GM08714 (cell line): Measurements from ENCODE around the gene TPP1.

Experiments used
- H3K4me3 ChIP-seq: fragments of 200-500 bp; sonication (Bioruptor generic); 2 replicates; pipeline ENCODE4 v1.5.1; 2014; ENCODE audit warnings: mild to moderate bottlenecking, low read length, inconsistent platforms
- ZNF274 ChIP-seq: IDR thresholded peaks from 2 replicates; pipeline ENCODE4 v1.6.1; 2012; ENCODE audit warnings: mild to moderate bottlenecking, low read depth, low read length

The TPP1 gene

DNA sequence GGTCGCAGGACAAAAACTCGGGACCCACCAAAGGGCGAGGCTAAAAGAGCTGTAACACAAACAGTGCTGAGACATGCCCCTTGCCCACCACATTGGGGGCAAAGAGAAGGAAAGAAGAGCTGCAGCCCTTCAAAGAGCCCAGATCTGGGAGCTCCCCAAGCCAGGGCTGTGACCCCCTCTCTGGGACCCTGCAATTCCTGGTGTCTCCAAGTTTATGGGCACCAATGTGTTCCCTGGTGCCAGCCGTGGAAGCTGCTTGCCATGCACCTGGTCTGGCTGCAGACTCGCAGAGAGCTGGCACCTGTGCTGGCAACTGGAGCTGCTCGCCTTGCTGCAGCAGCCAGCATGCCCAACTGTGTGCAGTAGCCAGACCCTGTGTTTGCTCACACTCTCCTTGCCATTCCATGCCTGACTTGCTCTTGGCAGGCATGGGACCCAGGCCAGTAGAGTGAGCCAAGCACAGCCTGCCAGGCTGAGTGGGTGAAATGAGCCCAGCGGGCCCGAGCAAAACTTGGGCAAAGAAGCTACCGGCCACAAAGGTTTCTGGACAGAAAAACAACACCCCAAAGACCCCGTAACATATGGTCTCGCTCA lies 31.8 kb downstream of the TPP1 start:
- H3K4me3 ChIP-seq, result no peak overlapping the region
- no peak for TF ChIP-seq ZNF274

DNA sequence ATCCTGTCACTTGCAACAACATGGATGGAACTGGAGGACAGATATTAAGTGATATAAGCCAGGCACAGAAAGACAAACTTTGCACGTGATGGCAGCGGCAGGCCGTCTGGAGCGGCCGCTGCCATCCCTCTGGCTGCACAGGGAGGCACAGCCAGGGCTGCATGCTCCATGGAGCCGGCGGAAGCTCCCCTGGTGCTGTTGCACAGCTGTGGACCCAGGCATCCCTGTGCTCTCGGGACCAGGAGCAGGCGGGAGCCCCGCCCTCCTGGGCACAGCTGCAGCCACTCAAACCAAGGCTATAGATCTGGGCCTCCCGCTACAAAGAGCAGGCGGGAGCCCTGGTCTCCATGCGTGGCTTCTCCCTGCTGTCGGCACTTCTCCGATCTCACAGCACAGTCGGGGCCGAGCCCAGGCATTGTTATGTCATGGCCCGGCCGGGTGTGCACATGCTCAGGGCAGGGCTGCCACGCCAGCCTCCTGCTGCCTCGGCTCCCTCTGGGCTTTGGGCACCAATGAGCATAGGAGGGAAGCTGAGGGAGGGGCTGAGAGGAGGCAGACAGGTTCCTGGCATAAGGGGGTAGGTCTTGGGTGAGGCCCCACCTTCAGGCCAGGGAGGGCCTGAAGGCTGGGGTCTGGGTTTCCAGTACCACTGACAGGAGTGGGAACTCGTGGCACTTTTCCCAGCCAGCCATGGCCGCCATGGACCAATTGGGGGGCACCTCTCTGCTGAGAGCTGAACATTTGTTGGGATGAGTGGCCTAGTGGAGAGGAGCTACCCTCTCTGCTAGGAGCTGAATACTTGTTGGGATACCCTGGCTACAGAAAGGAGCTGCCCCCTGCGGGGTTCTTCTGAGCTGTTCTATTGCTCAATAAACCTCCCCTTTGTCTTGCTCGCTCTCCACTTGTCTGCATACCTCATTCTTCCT lies 32.5 kb downstream of the TPP1 start:
- no peak for TF ChIP-seq ZNF274

DNA sequence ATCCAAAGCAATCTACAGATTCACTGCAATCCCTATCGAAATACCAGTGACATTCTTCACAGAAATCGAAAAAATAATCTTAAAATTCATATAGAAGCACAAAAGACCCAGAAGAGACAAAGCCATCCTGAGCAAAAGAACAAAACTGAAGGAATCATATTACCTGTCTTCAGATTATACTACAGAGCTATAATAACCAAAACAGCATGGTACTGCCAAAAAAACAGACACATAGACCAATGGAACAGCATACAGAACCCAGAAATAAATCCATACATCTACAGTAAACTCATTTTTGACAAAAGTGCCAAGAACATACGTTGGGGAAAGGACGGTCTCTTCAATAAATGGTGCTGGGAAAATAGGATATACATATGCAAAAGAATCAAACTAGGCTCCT lies 34.7 kb downstream of the TPP1 start:
- H3K4me3 ChIP-seq, result no peak overlapping the region
- no peak for TF ChIP-seq ZNF274

More for the DNA sequence above, 32.5 kb downstream of the TPP1 start:
- no peak overlapping the region for H3K4me3 ChIP-seq

DNA sequence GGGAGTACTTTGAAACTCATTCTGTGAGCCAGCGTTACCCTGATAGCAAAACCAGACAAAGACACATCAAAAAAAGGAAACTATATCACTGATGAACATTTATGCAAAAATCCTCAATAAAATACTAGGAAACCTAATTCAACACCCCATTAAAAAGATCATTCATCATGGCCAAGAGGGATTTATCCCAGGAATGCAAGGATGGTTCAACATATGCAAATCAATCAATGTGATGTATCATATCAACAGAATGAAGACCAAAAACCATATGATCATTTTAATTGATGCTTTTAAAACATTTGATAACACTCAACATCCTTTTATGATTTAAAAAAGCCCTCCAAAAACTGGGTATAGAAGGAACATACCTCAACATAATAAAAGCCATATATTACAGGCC lies 35.6 kb downstream of the TPP1 start:
- no peak overlapping the region for H3K4me3 ChIP-seq
- no peak for TF ChIP-seq ZNF274

DNA sequence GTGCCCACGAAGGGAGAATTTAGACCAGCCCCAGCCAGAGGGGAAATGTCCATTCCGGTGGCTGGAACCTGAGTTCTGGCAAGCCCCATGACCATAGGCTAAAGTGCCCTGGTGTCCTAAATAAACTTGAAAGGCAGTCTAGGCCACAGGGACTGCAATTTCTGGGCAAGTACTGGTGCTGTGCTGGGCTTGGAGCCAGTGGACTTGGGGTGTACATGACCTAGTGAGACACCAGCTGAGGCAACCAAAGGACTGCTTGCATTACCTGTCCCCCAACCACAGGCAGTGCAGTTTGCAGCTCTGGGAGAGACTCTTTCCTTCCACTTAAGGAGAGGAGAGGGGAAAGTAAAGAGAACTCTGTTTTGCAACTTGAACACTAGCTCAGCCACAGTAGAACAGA lies 39.5 kb downstream of the TPP1 start:
- H3K4me3 ChIP-seq, result no peak overlapping the region
- TF ChIP-seq ZNF274, result no peak

DNA sequence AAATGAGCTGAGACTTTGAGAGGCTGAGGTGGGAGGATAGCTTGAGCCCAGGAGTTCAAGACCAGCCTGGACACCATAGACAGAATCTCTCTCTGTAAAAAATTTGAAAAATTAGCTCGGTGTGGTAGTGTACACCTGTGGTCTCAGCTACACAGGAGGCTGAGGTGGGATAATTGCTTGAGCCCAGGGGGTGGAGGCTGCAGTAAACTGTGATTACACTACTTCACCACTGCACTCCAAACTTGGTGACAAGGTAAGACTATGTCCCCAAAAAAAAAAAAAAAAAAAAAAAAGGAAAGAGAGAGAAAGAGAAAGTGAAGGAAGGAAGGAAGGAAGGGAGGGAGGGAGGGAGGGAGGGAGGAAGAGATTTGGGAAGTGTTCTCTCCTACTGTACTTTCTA lies 41.1 kb downstream of the TPP1 start:
- no peak overlapping the region for H3K4me3 ChIP-seq
- TF ChIP-seq ZNF274, result no peak

DNA sequence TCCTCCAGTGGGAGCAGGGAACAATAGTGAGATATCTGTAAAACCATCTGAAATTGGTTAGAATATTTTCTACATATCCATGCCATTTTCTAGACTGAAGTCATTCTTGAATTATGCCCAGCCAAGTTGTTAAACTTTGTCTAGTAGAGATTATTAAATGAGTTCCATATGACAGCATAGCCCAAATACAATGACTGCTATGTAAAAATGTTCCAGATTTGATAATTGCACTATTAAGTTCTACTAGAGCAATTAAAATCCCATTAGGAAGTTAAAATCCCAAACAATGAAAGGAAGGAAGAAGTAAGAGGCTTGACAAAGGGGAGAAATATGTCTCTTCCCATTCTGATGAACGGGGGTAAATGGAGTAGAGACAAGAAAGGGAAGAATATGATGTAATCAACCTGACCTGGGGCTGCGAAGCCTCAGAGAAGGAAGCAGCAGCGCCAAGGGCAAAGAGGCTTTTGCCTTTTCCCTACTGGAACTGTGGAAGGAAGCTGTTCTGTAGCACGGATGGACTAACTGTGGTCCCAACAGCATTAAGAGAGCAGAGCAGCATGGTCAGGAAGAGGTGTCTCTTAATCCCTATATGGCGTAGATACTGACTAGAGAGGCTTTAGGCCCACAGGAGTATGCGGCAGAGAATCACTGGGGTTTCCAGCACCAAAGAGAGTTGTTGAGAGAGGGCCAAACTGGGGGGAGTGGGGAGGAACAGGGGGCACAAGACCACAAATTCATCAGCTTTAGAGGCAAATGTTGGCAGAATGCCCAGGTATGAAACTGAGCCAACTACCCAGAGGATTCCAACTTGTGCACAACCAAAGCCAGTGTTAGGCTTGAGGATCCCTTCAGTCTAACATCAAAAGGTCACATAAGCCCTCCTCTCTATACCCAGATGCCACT lies 42.5 kb downstream of the TPP1 start:
- TF ChIP-seq ZNF274, result no peak
- no peak overlapping the region for H3K4me3 ChIP-seq

DNA sequence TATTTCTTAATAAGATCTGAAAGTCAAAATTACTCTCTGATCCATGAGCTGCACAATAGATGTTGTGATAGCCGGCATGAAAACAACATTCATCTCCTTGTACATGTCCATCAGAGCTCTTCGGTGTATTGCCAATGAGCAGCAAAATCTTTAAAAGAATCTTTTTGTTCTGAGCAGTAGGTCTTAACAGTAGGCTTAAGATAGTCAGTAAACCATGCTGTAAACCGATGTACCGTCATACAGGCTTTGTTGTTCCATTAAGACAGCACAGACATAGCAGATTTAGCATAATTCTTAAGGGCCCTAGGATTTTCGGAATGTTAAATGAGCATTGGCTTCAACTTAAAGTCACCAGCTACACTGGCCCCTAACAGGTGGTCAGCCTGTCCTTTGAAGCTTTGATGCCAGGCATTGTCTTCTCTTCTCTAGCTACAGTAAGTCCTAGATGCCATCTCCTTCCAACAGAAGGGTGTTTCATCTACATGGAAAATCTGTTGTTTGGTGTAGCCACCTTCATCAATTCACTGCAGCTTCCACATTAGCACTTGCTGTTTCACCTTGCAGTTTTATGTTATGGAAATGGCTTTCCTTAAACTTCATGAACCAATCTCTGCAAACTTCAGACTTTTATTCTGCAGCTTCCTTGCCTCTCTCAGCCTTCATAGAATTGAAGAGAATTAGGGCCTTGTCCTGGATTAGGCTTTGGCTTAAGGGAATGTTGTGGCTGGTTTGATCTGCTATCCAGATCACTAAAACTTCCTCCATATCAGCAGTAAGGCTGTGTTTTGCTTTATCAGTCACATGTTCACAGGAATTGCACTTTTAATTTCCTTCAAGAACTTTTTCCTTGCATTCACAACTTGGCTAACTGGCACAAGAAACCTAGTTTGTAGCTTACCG lies 44.2 kb downstream of the TPP1 start:
- no peak overlapping the region for H3K4me3 ChIP-seq
- no peak for TF ChIP-seq ZNF274

DNA sequence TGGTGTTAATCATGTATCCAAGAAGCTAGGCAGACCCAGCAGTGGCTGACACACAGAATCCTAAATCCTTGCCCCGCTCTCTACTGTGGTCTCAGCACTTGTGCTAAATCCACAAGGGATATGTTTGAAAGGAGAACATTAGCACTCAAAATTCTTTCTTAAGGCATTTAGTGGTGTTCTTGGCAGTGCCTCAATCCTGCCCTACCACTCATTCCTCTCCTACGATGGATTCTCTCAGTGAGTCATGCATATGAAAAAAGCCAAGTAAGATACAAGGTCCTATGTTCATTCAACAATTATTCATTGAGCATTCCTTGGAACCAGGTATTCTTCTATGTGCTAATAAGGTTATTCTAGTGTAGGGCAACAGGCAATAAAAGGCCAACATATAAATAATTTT lies 47.0 kb downstream of the TPP1 start:
- no peak overlapping the region for H3K4me3 ChIP-seq
- TF ChIP-seq ZNF274, result no peak

DNA sequence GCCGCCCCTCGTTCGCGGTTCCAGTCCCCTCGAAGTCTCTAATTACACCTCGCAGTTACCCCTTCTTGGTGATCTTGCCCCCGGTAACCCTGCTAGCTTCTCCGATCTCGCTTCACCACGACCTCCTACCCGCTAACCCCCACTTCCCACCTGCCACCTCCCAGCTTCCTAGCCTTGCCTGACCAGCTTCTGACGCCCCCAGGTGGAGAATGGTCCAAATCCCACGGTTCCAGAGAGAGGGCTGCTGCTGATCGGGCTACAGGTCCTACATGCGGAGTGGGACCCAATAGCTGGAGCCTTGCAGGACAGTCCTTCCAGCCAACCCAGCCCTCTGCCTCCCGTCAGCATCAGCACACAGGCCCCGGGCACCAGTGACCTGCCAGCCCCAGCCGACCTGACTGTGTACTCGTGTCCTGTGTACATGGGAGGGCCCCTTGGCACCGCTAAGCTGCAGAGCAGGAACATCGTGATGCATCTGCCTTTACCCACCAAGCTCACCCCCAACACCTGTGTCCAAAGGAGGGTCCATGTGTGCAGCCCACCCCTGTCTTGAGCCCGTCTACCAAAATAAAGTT lies 47.7 kb downstream of the TPP1 start:
- H3K4me3 ChIP-seq, result no peak overlapping the region
- no peak for TF ChIP-seq ZNF274

DNA sequence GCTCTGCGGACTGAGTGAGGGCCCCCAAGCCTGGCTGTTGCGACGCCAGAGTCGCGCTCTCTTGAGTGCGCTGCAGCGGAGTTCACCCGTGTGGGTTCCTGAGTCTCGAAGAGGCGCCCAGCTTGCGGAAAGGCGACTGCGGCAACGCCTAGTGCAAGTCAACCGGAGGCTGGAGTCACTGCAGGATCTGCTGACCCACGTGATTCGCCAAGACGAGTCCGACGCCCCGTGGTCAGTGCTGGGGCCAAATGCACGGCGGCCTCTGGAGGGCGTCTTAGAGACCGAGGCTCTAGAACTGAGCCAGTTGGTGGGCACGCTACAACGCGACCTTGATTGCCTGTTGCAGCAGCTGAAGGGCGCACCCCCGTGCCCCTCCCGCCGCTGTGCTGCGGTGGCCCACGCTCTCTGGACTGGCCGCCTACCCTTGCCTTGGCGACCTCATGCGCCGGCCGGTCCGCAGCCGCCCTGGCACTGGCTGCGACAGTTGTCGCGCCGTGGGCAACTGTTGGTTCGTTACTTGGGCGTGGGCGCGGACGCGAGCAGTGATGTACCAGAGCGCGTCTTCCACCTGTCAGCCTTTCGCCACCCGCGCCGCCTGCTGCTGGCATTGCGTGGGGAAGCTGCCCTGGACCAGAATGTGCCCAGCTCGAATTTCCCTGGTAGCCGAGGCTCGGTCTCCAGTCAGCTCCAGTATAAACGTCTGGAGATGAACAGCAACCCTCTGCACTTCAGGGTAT lies 48.4 kb downstream of the TPP1 start:
- TF ChIP-seq ZNF274, result no peak
- no peak overlapping the region for H3K4me3 ChIP-seq

DNA sequence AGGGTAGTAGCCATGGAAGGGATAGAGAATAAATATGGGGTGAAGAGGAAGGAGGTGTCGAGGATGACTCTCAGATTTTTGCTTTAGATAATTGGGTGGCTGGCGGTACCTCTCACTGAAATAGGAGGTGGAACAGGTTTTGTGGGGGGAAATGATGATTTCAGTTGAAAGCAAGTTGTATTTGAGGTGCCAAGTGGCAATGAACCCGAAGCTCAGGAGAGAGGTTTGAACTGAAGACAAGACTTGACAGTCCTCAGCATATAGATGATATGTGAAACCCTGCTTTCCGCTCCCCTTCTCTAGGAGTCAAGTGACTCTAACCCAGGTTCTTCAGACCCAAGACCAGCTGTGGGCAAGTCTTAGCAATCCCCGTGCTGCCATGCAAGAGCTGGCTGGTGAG lies 49.5 kb downstream of the TPP1 start:
- TF ChIP-seq ZNF274, result no peak
- no peak overlapping the region for H3K4me3 ChIP-seq
